Stimulated activated CD4-positive, alpha-beta T cell treated with anti-CD3 and anti-CD28 coated beads, Interleukin-15, amount 100 ng/mL, for 1 hour (primary cell): ENCODE measurements around the gene HLA-DMB.
A peak's percentile ranks its signal among the peaks of the same experiment; 100 is the strongest.

Experiments
- DNase-seq, 2 donors: peaks; one replicate each; pipeline ENCODE4 v3.0.0-alpha.2; 2020; ENCODE audit warnings: low read depth in 1 of 2, low spot score in 1 of 2

HLA-DMB gene

GRCh38 chr6:32972353-32973143, 31.7 kb upstream of the HLA-DMB start:
- peak in 1 of 2 donors; percentile 35 for DNase-seq

- peak; percentile 99 to 100 for DNase-seq
Observed at GRCh38 chr6:32971581-32972352, 30.9 kb upstream of the HLA-DMB start.

GRCh38 chr6:32971242-32971580, 30.4 kb upstream of the HLA-DMB start:
- no peak for DNase-seq

- peak; percentile 53 to 70 for DNase-seq
Observed at GRCh38 chr6:32970413-32971241, 29.8 kb upstream of the HLA-DMB start.

GRCh38 chr6:32969685-32970412, 29.0 kb upstream of the HLA-DMB start:
- DNase-seq: peak; percentile 56 to 60

- DNase-seq: peak in 1 of 2 donors; percentile 46
Observed at GRCh38 chr6:32968867-32969684, 28.2 kb upstream of the HLA-DMB start.

GRCh38 chr6:32968093-32968866, 27.5 kb upstream of the HLA-DMB start, which contains the start of gene BRD2:
TSS of gene BRD2 (plus strand) at chr6:32968594. CDS start at chr6:32972899, 4,305 bp downstream.
- DNase-seq: peak; percentile 88 to 93

- DNase-seq: no peak
Observed at GRCh38 chr6:32967151-32968091, 26.6 kb upstream of the HLA-DMB start.

GRCh38 chr6:32964776-32965175, 23.9 kb upstream of the HLA-DMB start:
- DNase-seq: no peak

GRCh38 chr6:32963866-32964265, 23.0 kb upstream of the HLA-DMB start:
- DNase-seq: no peak

- no peak for DNase-seq
Observed at GRCh38 chr6:32962213-32962826, 21.5 kb upstream of the HLA-DMB start.

GRCh38 chr6:32960563-32960962, 19.7 kb upstream of the HLA-DMB start:
- no peak for DNase-seq

- DNase-seq: no peak
Observed at GRCh38 chr6:32956176-32956575, 15.3 kb upstream of the HLA-DMB start.

GRCh38 chr6:32954986-32955802, 14.4 kb upstream of the HLA-DMB start:
- DNase-seq: no peak

GRCh38 chr6:32954267-32954666, 13.4 kb upstream of the HLA-DMB start:
- DNase-seq: no peak

GRCh38 chr6:32953775-32954174, 12.9 kb upstream of the HLA-DMB start:
- no peak for DNase-seq
